NT2/D1 (cell line): Measurements from ENCODE around the gene APLP1.

Experiments used
- SUZ12 ChIP-seq: IDR thresholded peaks from 2 replicates; pipeline ENCODE4 v1.6.1; 2011; ENCODE audit not compliant: insufficient read length, insufficient read depth; ENCODE audit errors: extremely low read depth
- YY1 ChIP-seq: IDR thresholded peaks from 2 replicates; pipeline ENCODE4 v1.6.1; 2011; ENCODE audit not compliant: insufficient read length, insufficient read depth
- ZNF274 ChIP-seq: IDR thresholded peaks from 2 replicates; pipeline ENCODE4 v1.6.1; 2011; ENCODE audit warnings: mild to moderate bottlenecking, low read depth, low read length

DNA sequence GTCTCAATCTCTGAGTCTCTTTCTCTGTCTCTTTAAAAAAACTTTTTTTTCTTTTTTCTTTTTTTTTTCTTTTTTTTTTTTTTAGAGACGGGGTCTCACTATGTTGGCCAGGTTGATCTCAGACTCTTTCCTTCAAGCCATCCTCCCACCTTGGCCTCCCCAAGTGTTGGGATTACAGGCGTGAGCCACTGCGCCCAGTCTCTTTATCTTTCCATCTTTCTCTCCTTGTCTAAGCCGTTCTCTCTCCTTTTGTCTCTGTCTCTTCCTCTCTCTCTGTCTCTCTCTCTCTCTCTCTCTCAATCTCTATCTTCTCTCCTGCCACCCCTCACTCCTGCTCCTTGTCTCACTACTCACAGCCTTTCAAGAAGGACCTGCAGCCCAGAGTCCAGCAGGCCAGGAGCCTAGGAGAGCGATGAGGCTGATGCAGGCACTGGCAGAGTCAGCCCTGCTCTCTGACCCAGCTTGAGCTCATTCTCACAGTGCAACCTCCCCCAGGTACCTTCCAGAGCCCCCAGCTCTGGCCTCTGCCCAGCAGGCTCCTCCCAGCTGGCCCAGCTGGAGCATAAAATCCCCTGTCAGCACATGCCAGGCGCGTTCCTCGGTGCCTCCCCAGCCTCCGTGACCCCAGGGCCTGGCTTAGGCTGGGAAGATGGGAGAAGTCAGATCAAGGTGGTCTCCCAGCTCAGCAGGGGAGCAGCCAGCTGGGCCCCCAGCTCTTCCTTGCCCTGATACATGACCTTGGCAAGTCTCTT, 16.2 kb upstream of the APLP1 start, which contains the start of gene NPHS1:
- no peak for TF ChIP-seq ZNF274
- TF ChIP-seq YY1, result no peak
- no peak for TF ChIP-seq SUZ12
